Measurements from ENCODE around the gene ANKRD22. TPM values are rescaled to one million over a fixed set of nuclear protein-coding genes. Genes with fewer than 3 reads are reported as not detected.
A peak's percentile ranks its signal among the peaks of the same experiment; 100 is the strongest.

Gene ANKRD22
- total RNA-seq, 1 donor from 2014 or later = not detected

DNA sequence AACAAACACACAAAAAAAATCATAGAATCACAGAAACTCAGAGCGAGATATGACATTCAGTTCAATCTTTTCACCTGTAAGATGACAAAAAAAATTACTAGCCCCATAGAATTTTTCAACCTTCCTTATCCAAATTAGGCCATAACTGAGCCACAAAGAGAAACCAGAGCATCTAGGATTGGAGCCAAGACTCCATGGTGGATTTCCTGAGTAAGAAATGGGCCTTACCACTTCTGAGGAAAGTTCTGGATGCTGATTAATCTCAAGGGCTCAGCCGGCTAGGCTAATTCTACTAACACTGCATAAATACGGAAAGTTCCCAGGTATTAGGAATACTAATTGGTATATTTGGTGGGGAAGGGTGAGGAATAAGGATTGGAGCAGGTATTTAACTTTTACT is 32.4 kb downstream of the ANKRD22 start:
- H3K4me3 Mint-ChIP-seq (ENCODE audit: unreplicated experiment) = no peak overlapping the region
- no peaks in the 10 kb centered on the region for H3K4me1 Mint-ChIP-seq (ENCODE audit: low read depth)
- H3K9me3 Mint-ChIP-seq (ENCODE audit: low read depth) = no peaks in the 10 kb centered on the region
- DNase-seq (ENCODE audit: low spot score) = no peak
- H3K27ac Mint-ChIP-seq (ENCODE audit: unreplicated experiment) = no peak overlapping the region
- H3K36me3 Mint-ChIP-seq (ENCODE audit: low read depth) = no peaks in the 10 kb centered on the region
- H3K27me3 Mint-ChIP-seq (ENCODE audit: low read depth) = peaks cover 20% of the 10 kb centered on the region
- TF ChIP-seq, protein P1, sequence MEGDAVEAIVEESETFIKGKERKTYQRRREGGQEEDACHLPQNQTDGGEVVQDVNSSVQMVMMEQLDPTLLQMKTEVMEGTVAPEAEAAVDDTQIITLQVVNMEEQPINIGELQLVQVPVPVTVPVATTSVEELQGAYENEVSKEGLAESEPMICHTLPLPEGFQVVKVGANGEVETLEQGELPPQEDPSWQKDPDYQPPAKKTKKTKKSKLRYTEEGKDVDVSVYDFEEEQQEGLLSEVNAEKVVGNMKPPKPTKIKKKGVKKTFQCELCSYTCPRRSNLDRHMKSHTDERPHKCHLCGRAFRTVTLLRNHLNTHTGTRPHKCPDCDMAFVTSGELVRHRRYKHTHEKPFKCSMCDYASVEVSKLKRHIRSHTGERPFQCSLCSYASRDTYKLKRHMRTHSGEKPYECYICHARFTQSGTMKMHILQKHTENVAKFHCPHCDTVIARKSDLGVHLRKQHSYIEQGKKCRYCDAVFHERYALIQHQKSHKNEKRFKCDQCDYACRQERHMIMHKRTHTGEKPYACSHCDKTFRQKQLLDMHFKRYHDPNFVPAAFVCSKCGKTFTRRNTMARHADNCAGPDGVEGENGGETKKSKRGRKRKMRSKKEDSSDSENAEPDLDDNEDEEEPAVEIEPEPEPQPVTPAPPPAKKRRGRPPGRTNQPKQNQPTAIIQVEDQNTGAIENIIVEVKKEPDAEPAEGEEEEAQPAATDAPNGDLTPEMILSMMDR (IDR thresholded peaks at IDR 0.05) = no peak

DNA sequence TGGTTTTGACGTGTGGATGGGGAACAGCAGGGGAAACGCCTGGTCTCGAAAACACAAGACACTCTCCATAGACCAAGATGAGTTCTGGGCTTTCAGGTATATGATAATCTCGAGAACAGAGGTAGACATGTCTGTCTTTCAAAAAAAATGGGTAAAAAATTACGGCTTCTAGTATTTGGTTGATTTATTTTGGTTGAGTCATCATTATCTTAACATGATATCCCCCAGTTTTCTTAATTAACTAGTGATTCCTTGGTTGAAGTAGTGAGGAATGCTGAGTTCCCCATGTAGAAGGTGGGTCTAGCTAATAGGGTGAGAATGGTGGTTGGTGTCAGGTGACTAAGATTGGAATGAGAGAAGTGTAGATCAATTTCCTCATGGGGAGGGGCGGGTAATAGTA is 38.4 kb downstream of the ANKRD22 start:
- no peaks in the 10 kb centered on the region for H3K4me1 Mint-ChIP-seq (ENCODE audit: low read depth)
- H3K9me3 Mint-ChIP-seq (ENCODE audit: low read depth) = no peaks in the 10 kb centered on the region

DNA sequence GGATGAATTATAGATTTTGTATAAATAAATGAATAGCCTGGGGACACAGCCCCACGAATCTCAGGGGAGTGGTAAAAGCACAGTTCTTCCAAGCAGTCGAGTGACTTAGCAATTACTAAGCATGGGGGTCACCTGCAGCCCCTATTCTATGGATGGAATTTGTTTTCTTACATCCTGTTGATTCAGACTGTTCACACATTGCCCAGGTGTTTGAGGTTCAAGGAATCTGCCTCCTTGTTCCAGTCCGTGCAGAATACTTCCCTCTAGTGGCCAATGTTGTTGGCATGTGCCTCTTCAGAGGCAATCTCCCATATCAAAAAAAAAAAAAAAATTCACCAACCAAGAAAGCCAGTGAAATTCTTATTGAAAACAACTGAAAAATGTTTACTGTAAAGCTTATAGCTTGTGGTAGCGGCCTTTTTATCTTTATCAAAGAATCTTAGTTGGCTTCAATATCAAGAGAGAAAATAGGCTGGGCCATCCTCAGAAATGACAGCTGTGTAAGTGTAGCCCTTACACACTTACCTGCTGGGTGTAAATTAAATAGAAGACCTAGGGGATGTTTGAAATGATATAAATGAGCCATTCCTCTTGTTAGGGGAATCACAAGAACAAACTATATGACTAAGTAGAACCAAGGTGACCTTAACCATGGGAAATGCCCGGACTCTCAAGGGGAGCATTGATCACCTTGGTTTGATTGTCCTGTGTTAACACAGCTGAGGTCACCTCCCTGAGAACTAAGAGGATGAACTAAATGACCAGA is 41.3 kb downstream of the ANKRD22 start:
- Mint-ChIP-seq H3K9me3 (ENCODE audit: low read depth) (no peaks in the 10 kb centered on the region), H3K4me3 (ENCODE audit: unreplicated experiment) (no peak overlapping the region), H3K27ac (ENCODE audit: unreplicated experiment) (no peak overlapping the region), H3K36me3 (ENCODE audit: low read depth) (no peaks in the 10 kb centered on the region), H3K27me3 (ENCODE audit: low read depth) (peaks cover 17% of the 10 kb centered on the region), H3K4me1 (ENCODE audit: low read depth) (no peaks in the 10 kb centered on the region)
- DNase-seq (ENCODE audit: low spot score) = no peak
- TF ChIP-seq, protein P1 (IDR thresholded peaks at IDR 0.05) = peak; percentile 87

More for the DNA sequence above, 38.4 kb downstream of the ANKRD22 start:
- Mint-ChIP-seq H3K27ac (ENCODE audit: unreplicated experiment) (no peak overlapping the region), H3K36me3 (ENCODE audit: low read depth) (no peaks in the 10 kb centered on the region), H3K4me3 (ENCODE audit: unreplicated experiment) (no peak overlapping the region), H3K27me3 (ENCODE audit: low read depth) (peaks cover 25% of the 10 kb centered on the region)
- no peak for DNase-seq (ENCODE audit: low spot score)
- TF ChIP-seq, protein P1 (IDR thresholded peaks at IDR 0.05) = no peak

DNA sequence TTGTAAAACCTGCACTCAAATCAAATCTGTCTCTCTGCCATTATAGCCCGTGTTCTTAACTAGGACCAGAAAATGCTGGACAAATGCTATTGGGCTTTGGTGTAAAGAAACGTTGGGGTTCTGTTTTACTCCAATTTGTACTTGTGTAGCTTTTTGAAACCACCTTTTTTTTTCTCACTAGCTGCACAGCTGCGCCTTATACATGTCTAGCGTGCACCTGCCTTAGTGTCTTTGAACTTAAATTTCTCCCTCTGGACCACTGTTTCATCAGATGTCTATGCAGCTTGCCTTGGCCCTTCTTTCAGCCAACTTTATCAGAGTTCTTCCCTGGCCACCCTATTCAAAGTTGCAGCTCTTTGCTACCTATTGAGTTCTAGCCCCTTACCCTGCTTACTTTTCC is 42.0 kb downstream of the ANKRD22 start:
- Mint-ChIP-seq H3K9me3 (ENCODE audit: low read depth) (no peaks in the 10 kb centered on the region), H3K4me3 (ENCODE audit: unreplicated experiment) (no peak overlapping the region), H3K27ac (ENCODE audit: unreplicated experiment) (no peak overlapping the region), H3K4me1 (ENCODE audit: low read depth) (no peaks in the 10 kb centered on the region), H3K27me3 (ENCODE audit: low read depth) (peaks cover 14% of the 10 kb centered on the region), H3K36me3 (ENCODE audit: low read depth) (no peaks in the 10 kb centered on the region)
- TF ChIP-seq, protein P1 (IDR thresholded peaks at IDR 0.05) = no peak
- DNase-seq (ENCODE audit: low spot score) = no peak

DNA sequence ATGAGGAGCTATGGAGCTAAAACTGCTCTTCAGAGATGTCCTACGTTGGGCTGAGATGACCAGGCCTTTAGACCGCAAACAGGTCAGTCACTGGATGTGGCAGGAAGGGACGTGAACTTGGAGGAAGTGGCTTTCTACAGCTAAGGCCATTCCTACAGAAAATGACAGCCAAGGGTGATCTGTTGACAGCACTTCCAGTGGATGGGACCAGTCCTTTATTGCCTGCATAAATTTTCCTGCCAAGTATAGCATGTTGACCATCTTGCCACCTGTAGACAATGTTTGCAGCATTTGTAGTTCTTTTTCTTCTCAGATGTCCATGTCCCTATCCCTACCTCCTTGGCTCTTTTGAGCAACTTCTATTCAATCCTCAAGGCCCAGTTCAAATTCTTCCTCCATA is 45.7 kb downstream of the ANKRD22 start:
- Mint-ChIP-seq H3K4me3 (ENCODE audit: unreplicated experiment) (no peak overlapping the region), H3K4me1 (ENCODE audit: low read depth) (no peaks in the 10 kb centered on the region), H3K36me3 (ENCODE audit: low read depth) (no peaks in the 10 kb centered on the region), H3K9me3 (ENCODE audit: low read depth) (no peaks in the 10 kb centered on the region), H3K27me3 (ENCODE audit: low read depth) (peaks cover 4% of the 10 kb centered on the region), H3K27ac (ENCODE audit: unreplicated experiment) (no peak overlapping the region)
- TF ChIP-seq, protein P1 (IDR thresholded peaks at IDR 0.05) = no peak
- DNase-seq (ENCODE audit: low spot score) = no peak

Data from chondrocyte (in vitro differentiated cells).